Stimulated activated CD4-positive, alpha-beta T cell treated with anti-CD3 and anti-CD28 coated beads, Interleukin-15, amount 100 ng/mL, for 1 hour (primary cell): ENCODE results near the gene POLR1A.
"Not testable (repeated sequence)": the region's sequence is repeated elsewhere in the genome, so short reads cannot be mapped to it uniquely, and the experiment has no call there.

ENCODE experiments used
- DNase-seq, 2 donors: peaks; one replicate each; pipeline ENCODE4 v3.0.0-alpha.2; 2020; ENCODE audit warnings: low read depth in 1 of 2, low spot score in 1 of 2

Gene POLR1A

DNA sequence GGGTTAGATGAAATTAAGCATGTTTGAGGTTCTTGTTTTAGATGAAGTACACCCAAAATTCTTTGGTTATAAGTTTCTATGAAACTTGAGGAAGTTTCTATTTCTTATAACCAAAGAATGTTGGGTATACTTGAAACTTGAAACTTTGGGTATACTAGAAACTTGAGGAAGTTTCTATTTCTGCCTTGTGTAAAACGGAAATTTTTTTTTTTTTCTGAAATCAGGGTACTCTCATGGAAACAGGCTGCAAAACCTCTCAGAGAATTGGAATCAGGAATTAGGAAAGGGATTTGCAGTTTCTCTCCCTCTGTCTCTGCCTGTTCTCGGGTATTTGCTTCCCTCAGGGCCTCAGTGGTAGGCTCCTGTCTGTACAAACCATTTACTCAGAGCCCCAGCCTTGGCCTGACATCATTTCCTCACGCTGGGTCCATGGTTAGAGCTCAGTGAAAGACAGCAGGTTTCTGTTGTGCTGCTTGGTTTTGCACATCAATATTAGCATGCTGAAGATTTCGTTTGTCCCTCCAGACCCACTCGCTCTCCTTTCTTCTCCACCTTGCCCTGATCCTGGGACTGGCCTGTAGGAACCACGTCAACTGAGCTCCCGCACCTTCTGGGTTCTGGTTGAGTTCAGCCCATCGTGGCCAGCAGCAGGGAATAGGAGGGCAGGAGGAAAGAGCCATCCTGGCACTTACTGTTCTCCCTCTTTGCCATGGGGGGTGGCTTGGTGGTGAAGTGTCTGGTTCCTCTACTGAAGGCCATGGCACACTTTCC is 106.4 kb downstream of the POLR1A start:
- DNase-seq: no peak

DNA sequence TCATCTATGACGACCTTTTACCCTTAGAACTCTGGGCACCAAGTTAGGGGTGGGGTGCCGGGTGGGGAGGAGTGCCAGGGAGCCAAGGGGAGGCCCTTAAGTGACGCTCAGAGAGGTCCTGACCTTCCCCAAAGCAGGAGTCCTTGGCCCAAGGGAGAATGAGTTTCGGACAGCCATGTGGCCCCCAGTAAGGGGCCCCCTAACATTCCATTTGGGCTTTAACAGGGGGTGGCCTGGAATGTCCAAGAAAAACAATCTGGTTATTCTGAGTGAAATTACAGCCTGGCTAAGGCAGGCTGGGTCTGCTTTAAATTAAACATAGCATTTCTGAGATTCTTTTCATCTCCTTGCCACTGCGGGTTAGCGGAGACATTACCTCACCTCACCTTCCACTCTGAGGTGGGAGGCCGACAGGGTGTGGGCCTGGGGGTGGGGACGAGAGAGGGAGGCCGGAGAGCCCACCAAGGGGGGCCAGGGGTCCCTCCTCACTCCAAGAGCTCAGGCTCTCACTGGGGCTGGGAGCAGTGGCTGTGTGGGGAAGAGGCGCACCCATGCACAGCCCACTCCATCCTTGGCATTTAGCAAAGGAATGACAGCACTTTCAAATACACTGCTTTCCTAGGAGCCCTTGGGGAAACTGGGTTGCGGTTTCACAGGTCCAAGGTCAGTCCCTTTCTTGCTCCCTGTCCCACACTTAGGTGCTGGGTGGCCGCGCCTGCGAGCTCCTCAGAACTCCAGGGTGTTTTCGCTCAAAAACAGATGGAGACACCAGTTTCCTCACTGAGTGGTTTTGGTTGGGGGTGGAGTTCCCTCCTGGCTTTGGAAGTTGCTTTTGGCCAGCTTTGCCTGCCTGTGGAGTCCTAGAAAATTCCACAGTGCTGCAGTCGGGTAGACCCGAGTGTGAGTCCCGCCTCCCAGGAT is 107.4 kb downstream of the POLR1A start:
- no peak for DNase-seq

DNA sequence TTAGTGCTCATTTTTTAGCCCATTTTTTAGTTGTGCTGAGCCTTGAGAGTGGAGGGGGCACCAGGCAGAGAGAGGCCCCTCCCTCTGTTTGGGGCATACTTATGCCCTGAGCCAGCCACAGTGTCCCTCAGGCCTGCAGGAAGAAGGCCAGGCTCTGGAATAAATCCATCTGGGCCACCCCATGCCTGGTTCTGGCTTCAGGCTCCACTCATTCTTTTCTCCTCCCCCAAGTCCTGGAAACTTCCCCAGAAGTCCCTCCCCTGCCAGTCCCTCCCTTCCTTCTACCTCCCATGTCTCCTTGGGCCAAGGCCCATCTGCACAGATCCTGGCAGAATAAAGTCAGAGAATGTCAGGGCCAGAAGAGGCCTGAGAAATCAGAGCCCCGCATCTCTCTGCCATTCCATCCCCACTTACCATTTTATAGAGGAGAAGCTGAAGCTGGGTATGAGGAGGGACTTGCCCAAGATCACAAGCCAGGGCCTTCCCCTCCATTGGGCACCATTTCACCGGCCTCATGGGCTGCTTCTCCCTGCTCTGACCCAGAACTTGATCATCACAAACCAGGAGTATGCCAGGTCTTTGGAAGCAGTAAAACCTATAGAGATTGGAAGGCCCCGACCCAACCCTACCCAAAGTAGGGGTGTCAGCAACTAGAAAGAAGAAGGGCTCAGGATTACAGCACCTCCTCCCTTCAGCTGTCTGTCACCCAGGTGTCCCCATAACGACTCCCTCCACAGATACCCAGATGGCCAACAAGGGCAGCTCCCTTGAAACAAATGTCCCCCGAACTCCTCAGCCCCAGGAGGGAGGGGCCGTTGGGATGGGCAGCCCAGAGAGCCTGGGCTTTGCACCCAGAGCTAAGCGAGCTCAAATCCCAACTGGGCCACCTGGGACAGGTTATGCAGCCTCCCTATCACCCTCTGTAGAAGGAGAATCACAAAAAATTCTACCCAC is 108.4 kb downstream of the POLR1A start:
- no peak for DNase-seq

DNA sequence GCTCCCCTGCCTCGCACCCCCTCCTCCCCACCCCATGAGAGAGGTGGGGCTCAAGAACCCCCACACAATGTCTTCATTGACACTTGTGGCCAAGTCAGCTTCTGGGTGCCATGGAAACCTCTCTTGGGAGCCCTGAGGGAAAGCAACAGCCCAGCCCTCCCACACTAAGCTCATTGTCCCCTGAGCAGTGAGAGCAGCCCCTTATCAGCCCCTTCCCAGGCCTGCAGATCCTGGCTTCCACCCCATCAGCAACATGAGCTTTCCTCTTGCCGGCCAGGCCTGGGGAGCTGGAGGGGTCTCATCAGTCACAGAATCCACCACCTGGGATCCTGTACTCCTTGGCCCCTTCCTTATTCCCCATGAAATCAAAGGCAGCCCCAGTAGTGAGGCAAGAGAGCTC is 109.1 kb downstream of the POLR1A start:
- no peak for DNase-seq

DNA sequence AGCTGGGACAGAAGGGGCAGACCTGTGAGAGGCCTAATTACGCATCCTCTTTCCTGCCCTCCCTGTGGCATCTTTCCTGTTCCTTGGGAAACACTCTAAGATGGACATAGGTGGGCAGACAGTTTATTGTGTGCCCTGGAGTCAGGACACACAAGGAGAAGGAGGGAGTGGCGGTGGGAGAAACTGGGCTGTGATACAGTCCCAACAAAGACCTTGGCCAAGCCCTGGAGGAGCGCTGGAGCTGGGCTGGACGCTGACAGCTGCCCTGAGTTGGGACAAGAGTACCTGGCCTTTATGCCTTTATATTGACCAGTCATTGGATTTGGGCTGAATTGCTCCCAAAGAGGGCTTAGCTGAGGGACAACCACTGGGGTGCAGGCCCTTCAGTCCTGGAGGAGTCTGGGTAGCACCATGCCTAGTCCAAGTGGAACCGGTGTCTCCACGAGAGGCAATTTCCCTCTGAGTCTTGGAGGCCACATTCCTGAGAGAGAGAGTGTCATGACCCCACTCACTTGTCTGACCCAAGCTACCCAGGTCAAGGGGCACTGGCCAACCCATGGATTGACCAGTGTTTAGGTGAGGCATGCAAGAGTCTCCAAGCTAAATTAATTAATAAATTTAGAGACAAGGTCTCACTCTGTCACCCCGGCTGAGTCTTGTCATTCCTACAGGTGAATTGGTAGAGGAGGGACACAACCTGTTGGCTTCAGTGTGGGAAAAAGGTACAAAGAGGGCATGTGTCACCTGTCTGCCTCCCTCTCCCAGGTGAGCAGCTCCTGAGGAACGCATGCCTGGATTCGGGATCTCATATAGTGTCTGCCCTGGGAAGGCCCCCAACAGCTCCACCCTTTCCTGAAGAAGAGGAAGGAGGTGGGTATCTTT is 109.8 kb downstream of the POLR1A start:
- no peak for DNase-seq

DNA sequence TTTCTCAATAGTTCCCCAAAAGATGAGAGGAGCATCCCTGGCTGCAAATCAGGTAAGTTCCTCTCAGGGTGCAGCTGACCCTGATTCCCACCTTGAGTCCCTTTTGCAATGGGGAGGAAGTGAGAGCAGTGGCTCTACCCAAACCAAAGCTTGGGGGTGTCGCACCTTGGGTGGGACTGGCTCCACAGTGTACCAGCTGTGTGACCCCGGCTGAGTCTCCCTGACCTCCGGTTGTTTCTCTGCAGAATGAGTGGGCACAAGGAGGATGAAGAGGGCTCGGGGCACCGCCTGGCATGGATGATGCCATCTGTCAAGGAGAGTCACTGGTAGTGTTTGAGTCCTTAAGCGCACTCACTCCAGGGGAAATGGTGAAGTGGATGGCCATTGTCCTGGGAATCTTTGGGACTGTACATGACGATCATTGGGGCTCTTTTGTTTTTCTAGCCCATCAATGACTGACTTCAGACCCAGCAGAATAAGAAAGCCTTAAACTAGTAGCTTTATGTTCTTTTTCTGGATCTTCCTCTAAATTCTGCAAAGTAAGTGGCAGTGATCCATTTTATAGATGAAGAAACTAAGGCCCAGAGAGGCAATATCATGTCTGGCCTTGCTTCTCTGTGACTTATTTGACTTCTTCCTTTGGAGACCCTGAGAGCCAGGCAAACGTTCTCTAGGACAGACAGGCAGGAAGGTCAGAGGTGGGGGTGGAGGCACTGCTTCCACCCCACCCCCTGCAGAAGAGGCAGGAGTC is 110.6 kb downstream of the POLR1A start:
- DNase-seq: no peak

DNA sequence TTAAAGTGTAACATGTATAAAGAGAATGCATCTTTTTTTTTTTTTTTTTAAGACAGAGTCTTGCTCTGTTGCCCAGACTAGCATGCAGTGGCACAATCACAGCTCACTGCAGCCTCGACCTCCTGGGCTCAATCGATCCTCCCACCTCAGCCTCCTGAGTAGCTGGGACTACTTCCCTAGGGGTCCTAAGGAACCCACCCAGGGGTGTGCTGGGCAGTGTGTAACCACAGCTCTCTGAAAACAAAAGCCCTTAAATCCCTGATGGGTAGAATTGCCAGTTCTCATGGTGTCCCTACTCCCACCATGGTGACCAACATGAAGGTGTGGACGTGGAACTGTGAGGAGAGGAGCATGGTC is 111.3 kb downstream of the POLR1A start:
- no peak for DNase-seq

DNA sequence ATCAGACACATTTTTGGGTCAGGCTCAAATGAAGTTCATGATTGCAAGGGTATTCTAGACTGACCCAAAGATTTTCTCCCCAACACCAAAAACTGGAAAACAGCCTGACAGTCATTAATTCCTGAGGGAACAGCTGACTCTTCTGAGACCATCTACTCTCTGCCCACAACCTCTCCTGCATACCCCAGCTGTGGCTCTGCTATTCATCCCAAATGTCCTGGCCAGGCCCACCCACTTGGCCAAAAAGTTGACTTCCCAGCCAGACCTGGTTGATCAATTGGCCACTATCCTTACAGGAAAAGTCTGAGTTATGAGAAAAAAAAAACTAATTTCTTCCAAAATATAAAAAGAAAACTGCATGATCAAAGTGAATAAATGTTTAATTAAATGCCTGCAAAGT is 113.1 kb downstream of the POLR1A start:
- DNase-seq: no peak

DNA sequence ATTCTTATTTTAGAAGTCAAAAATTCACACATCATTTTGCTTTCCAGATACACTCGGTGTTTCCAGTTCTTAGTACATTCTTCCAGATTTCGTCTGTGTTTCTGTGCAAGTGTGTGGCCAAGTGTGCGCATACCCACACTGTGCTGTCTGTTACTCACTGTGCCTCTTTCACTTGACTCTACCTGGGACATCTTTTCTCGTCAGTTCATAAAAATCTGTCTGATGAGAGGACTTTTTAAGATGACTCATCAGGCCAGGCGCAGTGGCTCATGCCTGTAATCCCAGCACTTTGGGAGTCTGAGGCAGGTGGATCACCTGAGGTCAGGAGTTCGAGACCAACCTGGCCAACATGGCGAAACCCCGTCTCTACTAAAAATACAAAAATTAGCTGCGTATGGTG is 113.6 kb downstream of the POLR1A start:
- not testable (repeated sequence) for DNase-seq

DNA sequence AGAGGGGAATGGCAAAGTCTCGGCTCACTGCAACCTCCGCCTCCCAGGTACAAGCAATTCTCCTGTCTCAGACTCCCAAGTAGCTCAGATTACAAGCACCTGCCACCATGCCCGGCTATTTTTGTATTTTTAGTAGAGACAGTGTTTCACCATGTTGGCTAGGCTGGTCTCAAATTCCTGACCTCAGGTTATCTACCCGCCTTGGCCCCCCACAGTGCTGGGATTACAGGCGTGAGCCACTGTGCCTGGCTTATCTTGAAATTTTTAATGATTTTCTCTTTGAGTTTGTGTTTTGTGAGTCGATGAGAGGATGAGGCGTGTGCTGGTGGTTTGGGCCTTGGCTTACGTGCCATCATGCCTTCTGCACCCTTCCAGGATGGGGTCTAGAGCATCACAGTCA is 115.6 kb downstream of the POLR1A start:
- DNase-seq: no peak

DNA sequence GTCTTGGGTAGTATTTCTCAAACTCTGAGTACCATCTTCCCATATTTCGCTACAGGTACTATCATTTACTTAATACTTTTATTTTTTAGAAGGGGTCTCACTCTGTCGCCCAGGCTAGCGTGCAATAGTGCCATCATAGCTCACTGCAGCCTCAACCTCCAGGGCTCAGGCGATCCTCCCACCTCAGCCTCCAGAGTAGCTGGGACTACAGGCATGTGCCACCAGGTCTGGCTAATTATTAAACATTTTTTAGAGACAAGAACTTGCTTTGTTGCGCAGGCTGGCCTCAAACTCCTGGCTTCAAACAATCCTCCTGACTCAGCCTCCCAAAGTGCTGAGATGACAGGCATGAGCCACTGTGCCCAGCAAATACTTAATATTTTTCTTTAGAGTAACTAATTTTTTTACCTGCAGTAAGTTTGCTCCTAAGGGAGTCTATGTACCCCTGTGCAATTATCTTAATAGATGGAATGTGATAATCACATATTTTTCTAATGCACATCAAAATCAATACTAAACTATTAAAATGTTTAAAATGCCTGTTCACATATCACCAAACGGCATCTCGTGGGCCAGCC is 116.3 kb downstream of the POLR1A start:
- DNase-seq: no peak

DNA sequence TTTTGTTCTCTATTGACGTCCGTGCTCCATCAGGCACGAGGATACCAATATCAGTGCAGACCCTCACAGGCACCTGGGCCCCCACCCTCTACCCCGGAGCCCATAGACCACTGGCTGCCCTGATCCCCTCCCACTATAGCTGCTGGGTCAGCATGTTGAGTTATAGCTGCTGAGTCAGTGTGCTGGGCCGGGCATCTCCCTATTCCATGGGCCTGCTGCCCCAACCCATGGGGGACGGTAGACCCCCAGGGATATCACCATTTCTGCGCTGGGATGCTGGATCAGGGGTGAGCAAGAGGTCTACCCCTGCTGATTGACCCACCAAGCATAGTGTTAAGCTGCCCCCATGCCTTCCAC is 116.8 kb downstream of the POLR1A start:
- DNase-seq: no peak

DNA sequence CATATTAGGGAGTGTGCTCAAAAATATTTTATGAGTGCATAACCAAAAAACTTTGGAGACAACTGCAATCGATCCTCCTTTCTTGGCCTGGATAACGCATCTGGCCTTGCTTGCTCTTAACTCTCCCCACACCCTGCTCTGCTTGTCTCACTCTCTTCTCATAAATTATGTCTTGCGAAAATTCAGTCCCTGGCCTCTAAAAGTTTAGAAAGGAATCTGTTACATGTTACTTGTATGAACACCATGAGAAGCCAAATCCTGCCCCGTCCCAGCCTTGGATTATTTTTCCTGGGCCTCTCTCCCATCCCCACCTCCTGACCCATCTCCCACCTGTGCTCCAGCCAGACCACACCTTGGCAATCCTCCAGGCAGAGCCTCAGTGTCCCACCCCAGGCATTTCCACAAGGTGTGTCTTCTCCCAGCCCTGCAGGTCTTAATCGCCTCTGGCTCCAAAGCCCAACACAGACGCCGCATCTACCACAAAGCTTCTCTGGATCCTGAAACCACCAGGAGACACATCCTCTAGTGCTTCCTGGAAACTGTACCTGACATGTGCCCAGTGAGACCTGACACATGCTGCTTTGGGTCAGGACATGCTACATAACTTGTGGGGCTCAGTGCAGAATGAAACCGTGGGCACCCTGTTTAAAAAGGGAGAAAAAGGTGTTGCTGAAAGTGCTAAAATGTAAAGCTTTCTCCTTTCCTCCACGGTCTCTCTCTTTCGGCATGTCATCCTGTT is 117.3 kb downstream of the POLR1A start:
- DNase-seq: no peak

DNA sequence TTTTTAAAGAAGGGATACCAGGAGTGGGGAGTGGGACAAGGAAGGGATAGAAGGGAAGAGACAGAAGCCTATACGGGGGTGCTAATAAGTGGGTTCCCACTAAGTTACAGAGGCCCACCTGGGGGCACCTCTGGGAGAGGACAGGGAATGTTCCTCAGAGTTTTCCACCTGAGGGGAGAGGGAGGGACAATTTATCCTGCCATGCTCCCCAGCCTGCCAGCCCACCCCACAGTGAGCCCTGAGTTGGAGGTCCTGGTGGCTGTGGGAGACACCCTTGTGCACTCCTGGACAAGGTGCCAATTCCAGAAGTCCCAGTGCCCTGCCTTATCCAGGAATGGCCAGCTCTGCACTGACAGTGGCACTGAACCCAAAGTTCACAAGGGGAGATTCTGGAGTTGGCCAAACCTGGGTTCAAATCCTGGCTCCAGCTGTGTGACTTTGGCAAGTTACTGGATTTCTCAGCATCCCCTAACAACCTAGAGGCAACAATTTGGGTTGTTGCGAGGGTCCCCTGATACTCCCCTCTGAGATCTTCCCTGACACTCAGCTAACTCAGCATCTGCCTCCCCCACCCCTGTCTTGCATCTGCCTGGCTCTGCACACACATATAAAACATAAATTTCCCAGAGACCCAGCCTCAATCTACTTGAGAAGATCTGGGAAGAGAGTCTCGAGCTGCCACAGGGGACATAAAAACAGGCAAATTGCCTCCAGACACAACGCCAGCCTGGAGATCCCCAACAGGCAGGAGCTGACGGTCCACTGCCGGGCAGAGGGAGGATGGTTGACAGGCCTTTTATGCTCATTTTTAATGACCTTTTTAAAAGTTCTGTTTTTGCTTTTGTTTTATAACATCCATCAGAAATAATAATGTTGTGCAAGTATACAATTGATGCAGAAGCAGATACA is 118.2 kb downstream of the POLR1A start:
- DNase-seq: no peak

DNA sequence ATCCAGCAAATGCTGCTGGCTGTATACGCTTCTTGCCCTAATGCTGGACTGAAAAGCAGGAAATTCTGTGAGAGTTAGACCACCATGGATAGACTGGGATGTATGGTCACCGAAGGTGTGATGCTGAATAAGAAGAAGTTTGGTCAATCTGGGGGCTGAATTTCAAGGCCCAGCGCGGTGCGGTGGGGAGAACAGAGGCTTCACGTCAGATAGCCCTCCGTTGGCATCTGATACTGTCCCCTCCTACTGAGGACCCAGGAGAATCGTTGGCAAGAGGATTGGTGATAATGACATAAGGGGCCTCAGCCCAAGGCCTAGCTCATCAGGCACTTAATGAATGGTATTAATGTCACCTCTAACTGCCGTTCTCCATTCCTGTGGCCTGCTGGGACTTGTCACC is 119.6 kb downstream of the POLR1A start:
- DNase-seq: no peak

DNA sequence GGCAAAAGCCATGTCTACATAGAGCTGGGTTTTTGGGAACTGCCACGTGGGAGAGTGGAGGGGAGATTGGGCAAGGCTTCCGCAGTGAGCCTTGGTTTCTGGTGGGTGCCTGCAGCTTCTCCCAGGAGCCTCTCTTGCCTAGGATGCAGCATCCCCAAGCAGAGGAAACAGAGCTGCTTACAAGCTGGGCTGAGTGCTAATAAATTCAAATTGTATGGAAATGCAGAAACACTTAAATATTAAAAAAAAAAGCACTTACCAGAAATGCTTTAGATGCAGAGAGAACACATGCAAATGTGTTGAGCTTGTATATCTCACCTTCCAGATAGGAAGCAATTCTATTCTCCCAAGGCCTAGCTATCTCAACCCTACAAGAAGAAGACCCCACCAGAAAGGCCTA is 120.9 kb downstream of the POLR1A start:
- no peak for DNase-seq

DNA sequence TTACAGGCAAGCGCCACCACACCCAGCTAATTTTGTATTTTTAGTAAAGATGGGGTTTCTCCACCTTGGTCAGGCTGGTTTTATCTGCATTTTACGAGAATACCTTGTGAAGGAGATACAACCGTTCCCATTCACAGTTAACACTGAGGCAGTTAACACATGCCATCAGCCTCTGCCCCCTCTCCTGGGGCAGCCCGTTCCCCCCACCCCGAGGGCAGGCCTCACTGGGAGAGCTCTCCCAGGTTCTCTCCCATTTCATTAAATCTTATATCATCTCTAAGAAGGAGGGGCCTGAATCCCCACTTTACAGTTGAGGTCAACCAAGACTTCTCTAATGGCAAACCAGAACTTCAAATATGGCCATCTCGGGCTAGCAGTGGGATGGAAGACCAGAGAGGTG is 121.9 kb downstream of the POLR1A start:
- no peak for DNase-seq
